Measurements from ENCODE around the gene ETV3.

ETV3 gene

DNA sequence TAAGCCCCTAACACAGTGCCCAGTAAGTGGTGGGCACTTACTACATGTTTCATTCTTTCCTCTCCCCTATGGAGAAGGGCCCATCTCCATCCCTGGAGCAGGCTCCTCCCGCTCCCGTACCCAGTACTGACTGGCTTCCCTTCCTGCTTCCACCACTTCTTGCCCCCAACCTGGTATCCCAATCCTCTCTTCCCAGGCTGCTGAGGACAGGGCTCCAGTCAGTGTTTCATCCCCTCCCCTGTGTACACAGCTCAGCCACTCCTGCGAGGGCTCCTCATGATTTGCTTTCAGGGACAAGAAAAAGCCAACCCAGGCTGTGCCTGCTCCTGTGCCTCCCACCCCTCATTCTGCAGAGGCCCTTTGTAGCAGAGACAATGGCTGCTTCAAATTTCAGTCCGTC, 20.8 kb upstream of the ETV3 start:
- FAIRE-seq = no peak

- no peak for FAIRE-seq
Measured at GRCh38 chr1:157157501-157158190, 19.5 kb upstream of the ETV3 start.

- FAIRE-seq = no peak
Measured at GRCh38 chr1:157156058-157156541, 17.9 kb upstream of the ETV3 start.

DNA sequence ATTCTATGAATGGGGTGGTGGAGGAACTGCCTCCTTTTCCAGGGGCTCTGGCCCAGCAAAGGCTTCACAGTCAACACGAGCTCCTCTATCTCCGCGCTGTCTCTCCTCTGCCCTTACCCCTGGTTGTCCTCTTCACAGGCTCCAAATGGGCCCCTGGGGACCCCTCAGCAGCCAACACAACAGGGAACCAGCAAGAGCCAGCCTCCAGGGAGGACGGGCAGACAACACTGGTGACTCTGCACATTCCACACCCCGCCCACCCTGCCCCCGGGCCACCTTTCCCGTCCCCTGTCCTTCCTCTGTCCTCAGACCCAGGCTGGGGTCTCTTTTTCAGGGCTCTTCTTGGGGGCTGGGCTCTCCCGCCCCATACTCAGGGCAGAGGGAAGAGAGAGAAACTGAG, 17.5 kb upstream of the ETV3 start:
- FAIRE-seq = no peak

- FAIRE-seq = no peak
Measured at GRCh38 chr1:157154940-157155514, 16.8 kb upstream of the ETV3 start.

- FAIRE-seq = no peak
Measured at GRCh38 chr1:157154291-157154690, 16.1 kb upstream of the ETV3 start.

GRCh38 chr1:157153746-157154145, 15.6 kb upstream of the ETV3 start:
- no peak for FAIRE-seq

DNA sequence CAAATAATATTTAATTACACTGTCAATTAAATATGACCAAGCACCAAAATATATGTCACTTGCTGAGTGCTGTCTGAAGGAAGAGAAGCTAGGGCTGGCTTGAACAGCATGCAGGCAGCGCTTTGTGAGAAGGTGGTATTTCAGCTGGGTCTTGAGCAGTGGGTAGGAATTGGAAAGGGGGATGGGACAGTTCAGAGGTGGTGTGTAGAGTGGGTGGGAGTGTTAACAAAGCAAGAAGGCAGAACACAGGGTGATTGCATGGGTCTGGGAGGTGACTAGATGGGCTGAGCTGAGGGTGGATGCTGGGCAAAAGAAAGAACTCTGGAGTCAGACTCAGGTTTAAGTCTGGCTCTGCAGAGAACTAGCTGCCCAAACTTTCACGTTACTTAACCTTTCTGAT, 14.3 kb upstream of the ETV3 start:
- no peak for FAIRE-seq

DNA sequence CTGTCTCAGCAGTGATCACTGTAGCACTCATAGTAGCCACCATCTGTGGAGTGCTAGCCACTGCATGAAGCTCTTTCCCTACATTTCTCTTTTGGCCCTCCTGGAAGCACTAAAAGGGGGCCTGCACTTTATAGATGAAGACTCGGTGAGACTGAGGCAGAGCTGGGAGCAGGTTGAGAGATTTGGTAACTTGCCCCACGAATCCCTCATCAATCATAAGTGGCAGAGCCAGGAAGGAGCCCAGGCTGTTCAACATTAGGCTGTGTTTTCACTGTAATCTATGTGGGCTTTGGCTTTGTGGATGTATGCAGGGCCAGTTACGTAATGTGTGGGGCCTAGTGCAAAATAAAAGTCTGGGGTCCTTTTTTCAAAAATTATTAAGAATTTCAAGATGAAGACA, 13.3 kb upstream of the ETV3 start:
- no peak for FAIRE-seq

- no peak for FAIRE-seq
Measured at GRCh38 chr1:157151073-157151472, 12.9 kb upstream of the ETV3 start.

- no peak for FAIRE-seq
Measured at GRCh38 chr1:157150631-157151030, 12.4 kb upstream of the ETV3 start.

- FAIRE-seq = no peak
Measured at GRCh38 chr1:157147906-157148700, 9.9 kb upstream of the ETV3 start.

DNA sequence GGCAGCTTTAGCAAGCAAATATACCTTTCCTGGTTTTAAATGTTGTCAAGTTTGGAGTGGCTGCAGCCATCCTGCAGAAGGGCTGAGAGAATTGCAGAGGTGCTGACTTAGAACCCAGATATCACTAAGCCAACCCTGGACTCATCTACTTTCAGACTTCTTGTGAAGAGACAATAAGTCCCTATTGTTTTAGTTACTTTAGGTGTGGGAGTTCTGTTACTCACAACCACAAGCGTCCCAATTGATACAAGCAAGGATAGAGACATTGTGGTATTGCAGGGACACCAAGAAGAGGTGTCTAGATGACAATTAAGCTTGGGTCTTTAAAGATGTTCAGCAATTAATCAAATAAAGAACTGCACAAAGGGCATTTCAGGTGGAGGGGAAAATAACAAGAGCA, 8.8 kb upstream of the ETV3 start:
- FAIRE-seq = no peak

DNA sequence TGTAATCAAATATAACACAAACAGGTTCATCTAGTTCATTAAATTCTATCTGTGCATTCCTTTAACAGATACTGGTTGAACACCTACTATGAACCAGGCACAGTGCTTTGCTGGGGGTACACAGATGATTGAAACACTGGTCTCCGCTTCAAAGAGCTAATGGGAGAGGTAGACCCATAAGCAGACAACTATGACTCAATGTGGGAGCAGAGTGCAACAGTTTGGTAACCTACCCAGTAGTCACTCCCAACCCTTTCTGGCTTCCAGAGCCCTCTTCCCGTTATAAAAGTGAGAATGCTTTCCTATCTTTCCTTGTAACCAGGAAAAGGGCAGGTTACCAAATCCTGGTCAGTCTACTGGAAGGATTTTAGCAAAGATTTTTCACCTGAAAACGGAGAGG, 8.0 kb upstream of the ETV3 start:
- no peak for FAIRE-seq

- FAIRE-seq = no peak
Measured at GRCh38 chr1:157145076-157145475, 6.9 kb upstream of the ETV3 start.

GRCh38 chr1:157144509-157144908, 6.3 kb upstream of the ETV3 start:
- FAIRE-seq = no peak

GRCh38 chr1:157142765-157143423, 4.7 kb upstream of the ETV3 start:
- FAIRE-seq = no peak

GRCh38 chr1:157142201-157142600, 4.0 kb upstream of the ETV3 start:
- FAIRE-seq = no peak

DNA sequence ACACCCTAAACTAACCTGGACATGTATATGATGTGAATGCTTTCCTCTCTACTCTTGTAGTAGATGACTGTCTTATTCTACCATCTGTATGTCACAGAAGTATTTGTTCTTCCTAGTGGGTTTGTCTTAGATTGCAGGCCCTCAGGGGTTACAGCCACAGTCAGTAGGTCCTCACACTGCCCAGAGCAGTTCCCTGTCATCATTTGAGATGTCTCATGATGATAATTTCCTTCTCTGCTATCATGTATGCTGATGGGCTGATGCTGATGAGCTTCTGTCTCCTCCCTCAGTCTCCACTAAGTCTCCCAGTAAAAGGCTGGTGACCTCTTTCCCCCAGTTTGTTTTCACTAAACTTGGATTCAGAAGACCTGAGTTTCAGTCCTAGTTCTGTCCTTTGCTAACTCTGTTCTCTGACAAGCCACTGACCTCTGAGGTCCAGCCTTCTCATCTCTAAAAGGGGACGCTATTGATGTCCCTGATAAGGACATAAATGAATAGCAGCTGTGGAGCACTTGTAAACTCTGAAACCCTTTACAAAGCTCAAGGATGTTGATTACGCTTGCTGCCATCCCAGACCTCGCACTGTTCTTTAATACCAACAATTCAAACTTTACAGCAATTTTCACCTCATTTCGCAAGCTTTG, 3.1 kb upstream of the ETV3 start:
- FAIRE-seq = no peak

DNA sequence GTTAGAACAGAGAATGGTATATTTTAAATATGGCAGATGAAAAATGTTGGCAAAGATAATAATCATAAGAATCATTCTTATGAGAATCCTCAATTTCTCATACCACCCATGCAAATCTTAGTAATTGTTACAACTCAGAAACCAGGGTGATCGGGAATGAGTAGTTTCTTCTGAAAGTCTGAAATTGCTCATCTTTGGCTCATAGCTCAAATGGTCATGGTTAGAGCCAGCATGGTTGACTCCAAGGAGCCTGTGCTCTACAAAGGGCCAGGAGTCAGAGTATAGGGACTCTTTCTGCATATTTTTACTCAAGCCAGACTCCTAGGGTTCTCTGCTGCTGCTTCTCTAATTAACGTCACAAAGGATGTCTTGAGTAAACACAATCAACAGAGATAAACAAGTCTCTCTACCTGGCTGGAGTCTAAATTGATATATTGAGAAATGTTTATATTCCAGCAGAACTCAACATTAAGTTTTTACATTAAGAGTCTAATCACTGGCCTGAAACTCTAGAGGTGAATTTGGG, 1.9 kb upstream of the ETV3 start:
- FAIRE-seq = no peak

DNA sequence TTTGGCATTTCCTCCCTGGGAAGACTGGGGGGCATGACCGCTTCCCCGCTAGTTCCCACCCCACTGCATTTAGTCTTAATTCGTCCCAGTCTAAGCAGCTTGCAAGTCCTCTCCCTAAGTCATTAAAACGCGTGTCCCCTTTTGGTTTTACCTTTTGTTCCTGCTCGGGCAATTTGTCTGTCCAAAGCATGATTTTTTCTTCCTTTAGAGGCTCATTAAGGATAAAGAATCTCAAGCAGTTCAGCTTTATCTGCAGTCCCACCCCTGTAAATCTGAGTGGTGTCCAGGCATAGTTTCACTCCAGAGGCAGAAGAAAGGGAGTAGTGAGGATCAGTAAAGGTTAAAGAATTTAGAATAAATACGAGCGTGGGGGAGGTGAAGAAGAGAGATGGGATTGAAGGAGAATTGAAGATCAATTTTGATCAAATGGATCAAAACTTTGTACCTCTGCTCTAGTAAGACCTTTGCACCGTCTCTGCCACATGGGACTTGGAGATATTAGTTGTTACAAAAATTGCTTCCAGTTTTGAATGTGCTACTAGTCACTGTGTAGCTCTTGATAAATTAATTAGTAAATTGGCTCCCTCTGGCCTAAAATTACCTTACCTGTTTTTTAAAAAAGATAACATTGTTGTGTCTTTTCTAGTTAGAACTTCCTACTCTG, 989 bp upstream of the ETV3 start:
- no peak for FAIRE-seq
